Thyroid gland (tissue), 4 donors: ENCODE data around the gene WDSUB1.

Source experiments
- POLR2A ChIP-seq, 2 donors: fragments of 450-650 bp; IDR thresholded peaks; one replicate each; pipeline ENCODE4 v1.6.1; 2017; ENCODE audit warnings: antibody characterized with exemption in 2 of 2, mild to moderate bottlenecking in 2 of 2, moderate library complexity in 1 of 2
- TF ChIP-seq, protein P1 (sequence below), 6 experiments: fragments of 200-600 bp in 3 of 6; fragments of 450-650 bp in 3 of 6; sonication (generic) in 3 of 6; IDR thresholded peaks; one replicate each; pipeline ENCODE4 v1.5.1; 2016 to 2019; ENCODE audit warnings: antibody characterized with exemption in 6 of 6, mild to moderate bottlenecking in 2 of 6, inconsistent platforms in 1 of 6, moderate library complexity in 1 of 6

DNA sequence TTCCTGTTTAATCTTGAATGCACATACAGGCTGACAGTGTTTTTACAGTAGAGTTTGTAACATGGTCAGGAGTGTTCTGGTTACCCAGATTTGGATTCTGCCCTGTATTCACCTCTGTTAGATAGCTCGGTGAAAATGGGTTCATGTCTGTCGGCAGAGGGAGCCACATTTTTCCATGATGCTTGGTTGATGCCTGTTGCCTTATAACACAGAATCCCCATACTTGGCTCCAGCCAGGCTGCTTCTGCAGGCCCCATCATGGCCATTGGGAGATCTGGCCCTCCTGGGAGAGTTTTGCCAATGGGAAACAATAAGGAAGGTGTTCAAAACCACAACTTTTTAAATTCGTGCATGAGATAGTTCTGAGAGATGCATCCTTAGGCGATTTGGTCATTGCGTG, 78.1 kb downstream of the WDSUB1 start:
- TF ChIP-seq, protein P1, sequence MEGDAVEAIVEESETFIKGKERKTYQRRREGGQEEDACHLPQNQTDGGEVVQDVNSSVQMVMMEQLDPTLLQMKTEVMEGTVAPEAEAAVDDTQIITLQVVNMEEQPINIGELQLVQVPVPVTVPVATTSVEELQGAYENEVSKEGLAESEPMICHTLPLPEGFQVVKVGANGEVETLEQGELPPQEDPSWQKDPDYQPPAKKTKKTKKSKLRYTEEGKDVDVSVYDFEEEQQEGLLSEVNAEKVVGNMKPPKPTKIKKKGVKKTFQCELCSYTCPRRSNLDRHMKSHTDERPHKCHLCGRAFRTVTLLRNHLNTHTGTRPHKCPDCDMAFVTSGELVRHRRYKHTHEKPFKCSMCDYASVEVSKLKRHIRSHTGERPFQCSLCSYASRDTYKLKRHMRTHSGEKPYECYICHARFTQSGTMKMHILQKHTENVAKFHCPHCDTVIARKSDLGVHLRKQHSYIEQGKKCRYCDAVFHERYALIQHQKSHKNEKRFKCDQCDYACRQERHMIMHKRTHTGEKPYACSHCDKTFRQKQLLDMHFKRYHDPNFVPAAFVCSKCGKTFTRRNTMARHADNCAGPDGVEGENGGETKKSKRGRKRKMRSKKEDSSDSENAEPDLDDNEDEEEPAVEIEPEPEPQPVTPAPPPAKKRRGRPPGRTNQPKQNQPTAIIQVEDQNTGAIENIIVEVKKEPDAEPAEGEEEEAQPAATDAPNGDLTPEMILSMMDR (IDR thresholded peaks at IDR 0.05): no peak
- no peak for TF ChIP-seq POLR2A (IDR thresholded peaks at IDR 0.05)
